ENCODE data around the gene SFMBT2. TPM values are rescaled to one million over a fixed set of nuclear protein-coding genes. Genes with fewer than 3 reads are reported as not detected.
A peak's percentile ranks its signal among the peaks of the same experiment; 100 is the strongest.
"Not testable (repeated sequence)": the region's sequence is repeated elsewhere in the genome, so short reads cannot be mapped to it uniquely, and the experiment has no call there.

SFMBT2 gene
- total RNA-seq, 1 donor from 2014 or later = 22.3 TPM

DNA sequence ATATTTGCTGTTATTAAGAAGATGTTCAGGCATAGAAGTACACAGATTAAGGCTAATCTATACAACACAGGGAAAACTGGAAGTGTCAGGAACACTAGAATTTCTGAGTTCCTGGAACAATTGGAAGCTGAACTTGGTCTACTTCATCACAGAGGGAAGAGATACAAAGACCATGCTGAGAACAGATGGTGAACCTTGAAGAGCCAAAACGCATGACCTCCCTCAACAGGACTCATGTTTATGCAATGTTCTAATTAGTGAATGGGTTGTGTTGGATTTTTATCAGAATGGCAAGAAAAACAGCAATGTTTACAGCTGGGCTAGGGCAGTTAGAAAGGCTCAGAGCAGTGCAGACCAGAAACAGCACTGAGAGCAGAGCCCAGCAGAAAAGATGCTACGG is 94.9 kb downstream of the SFMBT2 start:
- H3K9me3 ChIP-seq = no peaks in the 10 kb centered on the region
- TF ChIP-seq, protein P1, sequence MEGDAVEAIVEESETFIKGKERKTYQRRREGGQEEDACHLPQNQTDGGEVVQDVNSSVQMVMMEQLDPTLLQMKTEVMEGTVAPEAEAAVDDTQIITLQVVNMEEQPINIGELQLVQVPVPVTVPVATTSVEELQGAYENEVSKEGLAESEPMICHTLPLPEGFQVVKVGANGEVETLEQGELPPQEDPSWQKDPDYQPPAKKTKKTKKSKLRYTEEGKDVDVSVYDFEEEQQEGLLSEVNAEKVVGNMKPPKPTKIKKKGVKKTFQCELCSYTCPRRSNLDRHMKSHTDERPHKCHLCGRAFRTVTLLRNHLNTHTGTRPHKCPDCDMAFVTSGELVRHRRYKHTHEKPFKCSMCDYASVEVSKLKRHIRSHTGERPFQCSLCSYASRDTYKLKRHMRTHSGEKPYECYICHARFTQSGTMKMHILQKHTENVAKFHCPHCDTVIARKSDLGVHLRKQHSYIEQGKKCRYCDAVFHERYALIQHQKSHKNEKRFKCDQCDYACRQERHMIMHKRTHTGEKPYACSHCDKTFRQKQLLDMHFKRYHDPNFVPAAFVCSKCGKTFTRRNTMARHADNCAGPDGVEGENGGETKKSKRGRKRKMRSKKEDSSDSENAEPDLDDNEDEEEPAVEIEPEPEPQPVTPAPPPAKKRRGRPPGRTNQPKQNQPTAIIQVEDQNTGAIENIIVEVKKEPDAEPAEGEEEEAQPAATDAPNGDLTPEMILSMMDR (IDR thresholded peaks at IDR 0.05) = no peak
- H3K27me3 ChIP-seq (ENCODE audit: low read depth) = no peaks in the 10 kb centered on the region
- ATAC-seq = no peak
- no peak overlapping the region for H3K27ac ChIP-seq
- H3K4me3 ChIP-seq = no peak overlapping the region
- intact Hi-C loops (cut with DNase I) = no loop called here
- no peak for DNase-seq
- H3K4me1 ChIP-seq = peaks cover 13% of the 10 kb centered on the region
- no peaks in the 10 kb centered on the region for H3K36me3 ChIP-seq

DNA sequence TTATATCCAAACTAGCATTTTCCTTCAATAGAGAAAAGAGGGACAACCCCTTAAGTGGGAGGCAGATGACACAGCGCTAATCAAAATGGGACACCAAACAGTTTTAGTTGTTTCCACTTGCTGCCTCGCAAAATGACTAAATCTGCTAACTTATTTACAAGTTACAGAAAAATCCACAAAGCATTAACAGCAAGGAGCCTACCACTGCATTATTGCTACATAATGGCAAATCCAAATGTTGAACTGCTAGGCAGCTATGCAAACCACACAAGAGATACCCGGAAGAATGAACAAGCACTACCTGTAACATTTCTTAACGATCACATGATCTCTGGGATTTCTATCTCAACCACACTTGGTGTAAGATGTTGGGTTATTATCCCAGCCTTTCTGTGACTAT is 96.7 kb downstream of the SFMBT2 start:
- DNase-seq (no peak), ATAC-seq (no peak)
- intact Hi-C loops (cut with DNase I) = no loop called here
- H3K9me3 ChIP-seq = no peaks in the 10 kb centered on the region
- H3K27me3 ChIP-seq (ENCODE audit: low read depth) = no peaks in the 10 kb centered on the region
- TF ChIP-seq, protein P1 (IDR thresholded peaks at IDR 0.05) = no peak
- no peak overlapping the region for H3K4me3 ChIP-seq
- H3K36me3 ChIP-seq = no peaks in the 10 kb centered on the region
- peaks cover 10% of the 10 kb centered on the region for H3K4me1 ChIP-seq
- H3K27ac ChIP-seq = no peak overlapping the region

DNA sequence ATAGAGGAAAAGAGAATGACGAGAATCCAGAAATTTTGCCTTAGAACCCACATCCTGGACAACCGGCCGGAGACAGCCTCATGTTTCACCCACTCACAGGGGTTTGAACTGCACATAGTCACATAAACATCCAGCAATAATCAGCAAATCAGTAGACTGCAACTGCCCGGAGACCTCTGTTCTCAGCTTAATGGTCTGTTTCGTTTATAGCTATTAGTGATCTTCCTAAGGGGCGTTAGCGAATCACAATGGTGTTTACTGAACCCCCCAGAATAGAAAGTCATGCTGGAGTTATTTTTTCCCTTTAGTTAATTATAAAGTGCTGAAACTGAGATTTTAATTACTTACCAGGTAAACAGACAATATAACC is 98.4 kb downstream of the SFMBT2 start:
- Histone ChIP-seq H3K9me3 (no peaks in the 10 kb centered on the region), H3K36me3 (no peaks in the 10 kb centered on the region), H3K4me3 (no peak overlapping the region), H3K4me1 (no peaks in the 10 kb centered on the region), H3K27ac (no peak overlapping the region), H3K27me3 (ENCODE audit: low read depth) (no peaks in the 10 kb centered on the region)
- TF ChIP-seq, protein P1 (IDR thresholded peaks at IDR 0.05) = no peak
- no peak for ATAC-seq
- intact Hi-C loops (cut with DNase I) = no loop called here
- no peak for DNase-seq

DNA sequence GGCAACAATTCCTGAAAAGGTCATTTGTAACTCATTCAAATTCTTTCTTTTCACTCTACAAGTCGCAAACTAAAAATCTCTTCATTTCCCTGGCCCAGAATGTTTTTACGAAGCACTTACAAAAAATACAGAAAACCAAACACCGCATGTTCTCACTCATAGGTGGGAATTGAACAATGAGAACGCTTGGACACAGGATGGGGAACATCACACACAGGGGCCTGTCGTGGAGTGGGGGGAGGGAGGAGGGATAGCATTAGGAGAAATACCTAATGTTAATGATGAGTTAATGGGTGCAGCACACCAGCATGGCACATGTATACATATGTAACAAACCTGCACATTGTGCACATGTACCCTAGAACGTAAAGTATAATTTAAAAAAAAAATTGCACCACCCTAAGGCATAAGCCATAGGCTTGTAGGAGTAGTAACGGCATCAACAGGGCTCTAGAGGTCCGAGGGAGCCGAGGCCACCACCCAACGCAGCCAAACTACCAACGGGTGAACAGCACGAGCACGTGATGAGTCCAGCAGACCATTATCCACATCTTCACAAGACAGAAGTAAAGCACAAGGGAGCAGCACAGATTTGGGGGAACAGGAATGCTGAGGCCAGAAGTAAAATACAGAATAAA is 98.9 kb downstream of the SFMBT2 start:
- H3K36me3 ChIP-seq; H3K9me3 ChIP-seq; intact Hi-C loops (cut with DNase I); ATAC-seq; DNase-seq; H3K27me3 ChIP-seq (ENCODE audit: low read depth); H3K27ac ChIP-seq; H3K4me1 ChIP-seq; H3K4me3 ChIP-seq: not testable (repeated sequence)

DNA sequence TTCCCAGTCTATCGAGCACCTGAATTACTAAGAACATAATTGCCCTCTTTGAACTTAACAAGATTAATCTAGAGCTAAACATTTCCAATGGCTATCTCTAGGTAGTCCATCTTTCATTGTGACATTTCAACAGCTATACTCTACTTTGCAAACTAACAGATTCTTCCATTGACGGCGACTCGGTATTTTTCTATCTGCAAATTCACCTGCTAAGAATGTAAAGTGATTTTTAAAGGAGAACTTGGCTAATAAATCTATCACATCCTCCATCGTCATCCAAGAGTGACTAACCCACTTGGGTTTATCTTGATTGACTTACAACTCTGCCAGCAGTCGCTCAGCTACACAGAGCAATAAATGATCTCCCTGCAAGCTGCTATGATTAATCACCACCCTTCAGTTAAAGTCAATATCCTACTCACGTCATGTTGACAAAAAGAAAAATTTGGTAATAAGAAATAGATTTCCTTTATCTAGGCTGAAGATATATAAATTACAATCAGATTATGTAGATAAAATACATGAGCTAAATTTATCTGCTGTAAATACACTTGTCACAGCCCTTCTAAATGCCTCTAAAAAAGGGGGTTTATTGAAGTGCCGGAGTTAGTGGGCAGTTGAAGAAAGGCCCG is 99.5 kb downstream of the SFMBT2 start:
- no peak for DNase-seq
- H3K36me3 ChIP-seq = no peaks in the 10 kb centered on the region
- no peak overlapping the region for H3K4me3 ChIP-seq
- peaks cover 1% of the 10 kb centered on the region for H3K4me1 ChIP-seq
- peak; percentile 56 to 87 for ATAC-seq
- H3K27me3 ChIP-seq (ENCODE audit: low read depth) = no peaks in the 10 kb centered on the region
- intact Hi-C loops (cut with DNase I) = no loop called here
- H3K9me3 ChIP-seq = no peaks in the 10 kb centered on the region
- no peak overlapping the region for H3K27ac ChIP-seq
- TF ChIP-seq, protein P1 (IDR thresholded peaks at IDR 0.05) = no peak

DNA sequence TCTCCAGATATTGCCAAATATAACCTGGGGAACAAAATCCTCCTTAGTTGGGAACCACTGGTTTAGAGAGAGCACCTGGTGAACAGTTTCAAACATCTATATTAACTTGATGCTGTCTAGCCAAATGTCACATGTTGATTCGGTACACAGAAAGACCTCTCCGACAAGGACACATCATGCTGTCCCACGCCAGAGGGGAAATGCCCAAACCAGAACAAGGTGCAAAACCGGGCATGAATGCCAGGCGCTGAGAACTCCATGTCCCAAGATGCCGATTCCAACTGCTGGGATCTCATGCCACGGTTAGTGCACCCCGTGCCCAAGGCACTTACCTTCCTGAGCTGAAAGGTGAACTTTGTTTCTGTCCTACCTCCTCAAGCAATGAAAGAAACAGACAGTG is 100.8 kb downstream of the SFMBT2 start:
- TF ChIP-seq, protein P1 (IDR thresholded peaks at IDR 0.05) = no peak
- no peaks in the 10 kb centered on the region for H3K36me3 ChIP-seq
- no peaks in the 10 kb centered on the region for H3K9me3 ChIP-seq
- H3K4me1 ChIP-seq = peaks cover 8% of the 10 kb centered on the region
- ATAC-seq (no peak), DNase-seq (no peak)
- H3K4me3 ChIP-seq = no peak overlapping the region
- no peak overlapping the region for H3K27ac ChIP-seq
- intact Hi-C loops (cut with DNase I) = no loop called here
- no peaks in the 10 kb centered on the region for H3K27me3 ChIP-seq (ENCODE audit: low read depth)
